ENCODE data around the gene POC5.
"Not testable (repeated sequence)": the region's sequence is repeated elsewhere in the genome, so short reads cannot be mapped to it uniquely, and the experiment has no call there.

Gene POC5

DNA sequence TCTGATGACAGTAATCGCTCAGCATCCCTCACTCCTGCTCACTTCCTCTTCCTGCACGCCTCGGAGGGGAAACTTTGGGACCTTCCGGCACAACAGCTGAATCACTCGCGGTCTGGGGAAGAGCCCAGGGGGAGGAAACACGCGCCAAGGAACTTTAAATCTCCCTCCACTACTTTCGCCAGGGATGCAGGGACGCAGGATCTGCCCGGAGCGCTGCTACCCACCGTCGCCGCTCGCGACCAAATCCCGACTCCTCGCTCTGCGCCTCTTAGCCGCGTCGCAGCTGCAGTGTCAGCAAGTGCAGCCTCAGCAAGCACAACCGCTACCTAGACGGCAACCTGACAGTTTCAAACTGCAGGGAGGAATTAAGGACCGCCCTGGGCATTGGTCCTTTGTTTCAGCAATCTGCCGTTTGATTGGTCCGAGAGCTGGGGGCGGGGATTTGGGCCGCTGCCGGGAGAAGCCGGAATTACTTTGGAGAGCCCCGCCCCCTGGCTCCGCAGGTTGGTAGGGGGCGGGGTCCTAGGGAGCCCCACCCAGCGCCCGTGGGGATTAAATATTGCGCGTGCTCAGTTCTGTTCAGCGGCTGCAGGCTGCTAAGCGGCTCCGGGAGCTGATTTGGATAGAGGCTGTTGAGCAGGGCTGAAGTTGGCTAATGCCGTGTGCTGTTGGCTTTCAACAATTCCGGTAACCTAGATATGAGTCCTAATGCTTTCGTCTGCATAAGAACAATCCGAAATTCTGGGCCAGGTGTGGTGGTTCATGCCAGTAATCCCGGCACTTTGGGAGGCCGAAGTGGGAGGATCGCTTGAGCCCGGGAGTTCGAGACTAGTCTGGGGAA lies at the start of gene POC5:
POC5 (minus strand) TSS at position 356 of the 841 bp plus-strand sequence. CDS start 4,500 bp downstream, outside the sequence.
- peak; percentile 64 for DNase-seq (ENCODE audit: low spot score)

DNA sequence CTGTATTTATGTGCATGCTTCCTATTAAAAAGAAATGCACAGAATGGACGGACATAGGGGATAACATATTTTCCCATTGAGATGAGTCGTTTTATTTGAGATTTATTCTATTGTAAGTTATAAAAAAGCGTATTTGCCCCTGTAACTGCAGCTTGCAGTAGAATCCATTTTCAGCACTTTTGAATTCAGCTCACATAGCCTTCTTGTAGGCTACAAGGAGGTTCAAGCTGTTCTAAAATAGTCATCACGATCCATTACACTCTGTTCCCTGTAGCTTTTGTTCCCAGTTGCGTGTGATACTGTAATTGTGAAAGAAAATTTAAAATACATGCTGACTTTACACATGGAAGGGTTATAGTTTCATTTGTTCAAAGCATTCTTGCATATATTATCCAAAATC lies 40.9 kb upstream of the POC5 start:
- no peak for DNase-seq (ENCODE audit: low spot score)

DNA sequence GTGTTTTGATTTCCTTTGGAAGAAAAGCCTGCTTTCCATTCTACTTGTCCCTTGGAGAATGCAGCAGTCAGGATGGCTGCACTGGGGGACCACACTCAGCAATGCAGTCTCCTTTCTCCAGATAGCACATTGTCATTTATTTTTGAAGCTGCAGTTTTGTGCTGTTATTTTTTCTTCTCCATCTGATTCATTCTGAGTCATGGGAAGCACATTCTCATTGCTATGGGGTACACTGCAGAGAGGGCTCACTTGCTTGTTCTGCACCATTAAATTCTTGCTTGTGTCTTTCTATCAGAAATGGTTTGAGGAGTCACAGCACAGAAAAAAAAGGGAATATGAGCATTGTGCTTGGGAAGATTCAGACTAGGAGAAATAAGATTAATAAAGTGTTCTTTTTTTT lies 39.7 kb upstream of the POC5 start:
- no peak for DNase-seq (ENCODE audit: low spot score)

- DNase-seq (ENCODE audit: low spot score): no peak
Measured at GRCh38 chr5:75756211-75756610, 39.0 kb upstream of the POC5 start.

GRCh38 chr5:75753182-75753581 lies 35.9 kb upstream of the POC5 start:
- no peak for DNase-seq (ENCODE audit: low spot score)

- DNase-seq (ENCODE audit: low spot score): no peak
Measured at GRCh38 chr5:75744355-75744754, 27.1 kb upstream of the POC5 start.

- DNase-seq (ENCODE audit: low spot score): no peak
Measured at GRCh38 chr5:75736273-75736672, 19.0 kb upstream of the POC5 start.

GRCh38 chr5:75734913-75735789 lies 17.9 kb upstream of the POC5 start:
- DNase-seq (ENCODE audit: low spot score): peak; percentile 25

GRCh38 chr5:75733767-75734166 lies 16.5 kb upstream of the POC5 start:
- DNase-seq (ENCODE audit: low spot score): no peak

GRCh38 chr5:75731515-75731914 lies 14.3 kb upstream of the POC5 start:
- not testable (repeated sequence) for DNase-seq (ENCODE audit: low spot score)

- DNase-seq (ENCODE audit: low spot score): no peak
Measured at GRCh38 chr5:75729321-75729720, 12.1 kb upstream of the POC5 start.

DNA sequence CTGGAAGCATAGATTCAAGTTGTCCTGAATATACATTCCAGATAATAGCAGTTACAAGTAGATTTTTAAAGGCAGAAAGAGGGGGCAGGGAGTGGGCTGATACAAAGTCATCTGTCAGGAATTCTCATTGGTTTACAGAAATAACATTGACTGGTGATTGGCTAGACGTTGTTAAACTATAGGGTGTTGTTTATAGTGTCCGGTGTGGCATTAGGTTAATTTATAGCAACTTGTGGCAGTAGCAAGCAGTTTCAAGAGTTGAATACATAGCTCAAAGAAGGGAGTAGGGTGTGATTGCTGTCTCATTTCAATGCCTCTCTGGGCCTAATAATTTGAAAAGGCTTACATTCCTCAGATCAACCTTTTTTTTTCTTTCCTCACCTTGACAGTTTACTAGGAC lies 10.7 kb upstream of the POC5 start:
- no peak for DNase-seq (ENCODE audit: low spot score)

DNA sequence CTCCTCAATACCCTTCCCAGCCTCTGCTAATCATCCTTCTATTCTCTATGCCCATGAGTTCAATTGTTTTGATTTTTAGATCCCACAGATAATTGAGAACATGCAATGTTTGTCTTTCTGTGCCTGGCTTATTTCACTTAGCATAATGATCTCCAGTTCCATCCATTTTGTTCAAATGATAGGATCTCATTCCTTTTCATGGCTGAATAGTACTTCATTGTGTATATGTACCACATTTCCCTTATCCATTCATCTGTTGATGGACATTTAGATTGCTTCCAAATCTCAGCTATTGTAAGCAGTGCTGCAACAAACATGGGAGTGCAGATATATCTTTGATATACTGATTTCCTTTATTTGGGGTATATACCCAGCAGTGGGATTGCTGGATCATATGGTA lies 9.0 kb upstream of the POC5 start:
- DNase-seq (ENCODE audit: low spot score): not testable (repeated sequence)

DNA sequence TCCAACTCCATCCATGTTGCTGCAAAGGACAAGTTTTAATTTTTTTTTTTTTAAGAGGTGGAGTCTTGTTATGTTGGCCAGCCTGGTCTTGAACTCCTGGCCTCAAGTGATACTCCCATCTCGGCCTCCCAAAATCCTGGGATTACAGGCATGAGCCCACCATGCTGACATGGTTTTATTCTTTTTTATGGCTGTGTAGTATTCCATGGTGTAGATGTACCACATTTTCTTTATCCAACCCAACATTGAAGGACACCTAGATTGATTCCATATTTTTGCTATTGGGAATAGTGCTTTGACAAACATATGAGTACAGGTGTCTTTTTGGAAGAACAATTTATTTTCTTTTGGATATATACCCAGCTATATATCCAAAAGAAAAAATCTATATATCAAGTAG lies 6.1 kb upstream of the POC5 start:
- DNase-seq (ENCODE audit: low spot score): no peak

- DNase-seq (ENCODE audit: low spot score): no peak
Measured at GRCh38 chr5:75721573-75721972, 4.3 kb upstream of the POC5 start.

- peak; percentile 4 for DNase-seq (ENCODE audit: low spot score)
Measured at GRCh38 chr5:75720882-75721281, 3.6 kb upstream of the POC5 start.

DNA sequence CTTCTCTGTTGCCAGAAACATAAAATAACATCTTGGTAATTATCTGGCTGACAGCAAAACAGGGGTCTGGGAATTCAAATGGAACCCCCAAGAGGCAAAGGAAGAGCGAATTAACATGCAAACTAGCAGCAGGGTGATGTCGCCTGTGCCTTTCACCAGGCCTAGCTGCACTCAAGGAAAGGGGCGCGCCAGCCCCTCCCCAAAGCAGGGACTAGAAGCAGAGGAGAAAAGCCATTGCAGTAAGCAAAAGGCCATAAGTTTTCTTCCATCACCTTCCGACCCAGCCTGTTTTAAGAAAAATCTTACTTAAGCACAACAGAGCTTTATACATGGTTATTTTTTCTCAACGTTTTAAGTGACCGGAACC lies 539 bp downstream of the POC5 start:
- no peak for DNase-seq (ENCODE audit: low spot score)

GRCh38 chr5:75712091-75712490 lies 5.1 kb downstream of the POC5 start:
- no peak for DNase-seq (ENCODE audit: low spot score)

DNA sequence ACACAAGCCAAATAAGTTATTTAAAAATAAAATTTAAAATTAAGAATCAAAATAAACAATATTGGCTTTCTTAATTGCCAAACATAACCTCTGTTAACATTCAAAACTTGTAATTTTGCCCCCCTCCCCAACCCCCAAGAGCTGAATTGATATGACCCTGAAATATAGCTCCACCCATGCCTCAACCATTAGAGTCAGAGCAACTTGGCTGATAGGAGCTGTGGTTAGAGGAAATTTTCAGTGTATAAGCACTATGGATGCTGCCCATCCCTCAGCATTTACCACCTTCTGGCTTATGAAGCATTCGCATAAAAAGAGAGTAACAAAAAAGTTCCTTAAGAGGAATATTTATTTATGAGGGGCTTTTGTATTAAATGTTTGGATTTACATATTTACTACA lies 6.1 kb downstream of the POC5 start:
- DNase-seq (ENCODE audit: low spot score): no peak

- no peak for DNase-seq (ENCODE audit: low spot score)
Measured at GRCh38 chr5:75710637-75711036, 6.6 kb downstream of the POC5 start.

DNA sequence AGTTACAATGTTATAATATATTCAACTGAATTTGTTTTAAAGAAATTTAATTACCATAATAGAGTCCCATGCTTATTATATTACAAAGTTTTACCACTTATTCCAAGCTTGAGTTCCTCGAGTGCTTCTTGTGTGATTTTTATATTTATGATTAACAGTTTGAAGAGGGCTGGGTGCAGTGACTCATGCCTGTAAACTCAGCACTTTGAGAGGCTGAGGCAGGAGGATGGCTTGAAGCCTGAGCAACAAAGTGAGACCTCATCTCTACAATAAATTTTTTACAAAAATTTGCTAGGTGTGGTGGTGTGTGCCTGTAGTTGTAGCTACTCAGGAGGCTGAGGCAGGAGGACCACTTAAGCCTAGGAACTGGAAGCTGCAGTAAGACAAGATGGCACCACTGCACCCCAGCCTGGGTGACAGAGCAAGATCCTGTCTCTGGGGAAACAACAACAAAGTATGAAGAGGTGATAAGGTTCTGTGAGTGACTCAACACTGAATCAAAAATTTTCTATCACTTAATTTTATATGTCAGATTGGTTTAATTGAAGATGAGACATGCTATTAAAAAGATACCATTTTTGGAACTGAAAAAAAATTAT lies 9.2 kb downstream of the POC5 start:
- DNase-seq (ENCODE audit: low spot score): no peak

- no peak for DNase-seq (ENCODE audit: low spot score)
Measured at GRCh38 chr5:75706775-75707174, 10.5 kb downstream of the POC5 start.

DNA sequence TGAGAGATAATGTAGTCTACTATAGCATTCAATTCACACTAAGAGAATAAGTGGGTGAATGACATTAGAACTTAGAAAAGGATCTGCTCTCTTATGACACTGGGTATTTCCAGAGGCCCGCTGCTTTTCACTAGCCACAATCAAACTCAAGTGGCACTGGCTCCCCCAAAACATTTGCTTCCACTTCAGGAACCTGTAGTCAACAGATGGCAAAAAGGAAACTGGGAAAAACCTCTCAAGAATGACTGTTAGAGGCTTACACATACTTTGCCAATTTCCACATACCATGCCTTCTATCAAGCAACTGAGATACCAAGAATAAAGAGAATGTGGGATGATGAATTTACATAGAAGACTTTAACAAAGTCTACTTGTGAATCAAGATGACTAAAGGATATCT lies 11.2 kb downstream of the POC5 start:
- no peak for DNase-seq (ENCODE audit: low spot score)
